Testis (tissue), 3 donors: ENCODE data around the gene PANX2. TPM values are rescaled to one million over a fixed set of nuclear protein-coding genes. Genes with fewer than 3 reads are reported as not detected.

Experiments
- DNase-seq: peaks from one replicate; pipeline ENCODE4 v3.0.0-alpha.2; 2019
- H3K27ac ChIP-seq, 2 donors: fragments of 200-600 bp; sonication (generic); one replicate each; pipeline ENCODE4 v1.5.1; 2019
- H3K27me3 ChIP-seq: fragments of 200-600 bp; sonication (generic); one replicate; pipeline ENCODE4 v1.5.1; 2019
- H3K36me3 ChIP-seq: fragments of 200-600 bp; sonication (generic); one replicate; pipeline ENCODE4 v1.5.1; 2017; ENCODE audit warnings: low read depth; ENCODE audit errors: missing control alignments
- H3K4me1 ChIP-seq: fragments of 200-600 bp; sonication (generic); one replicate; pipeline ENCODE4 v1.5.1; 2019
- H3K4me3 ChIP-seq, 2 donors: fragments of 200-600 bp; sonication (generic); one replicate each; pipeline ENCODE4 v1.5.1; 2017 to 2019
- H3K9me3 ChIP-seq: fragments of 200-600 bp; sonication (generic); one replicate; pipeline ENCODE4 v1.5.1; 2017
- POLR2A ChIP-seq: fragments of 450-650 bp; IDR thresholded peaks from one replicate; pipeline ENCODE4 v1.6.1; 2017; ENCODE audit warnings: antibody characterized with exemption, mild to moderate bottlenecking, moderate library complexity
- WGBS, 2 donors: methylation state at CpG; one replicate each; pipeline ENCODE4 v1.1.5; 2018; 5-methylcytosine and 5-hydroxymethylcytosine counted together
- intact Hi-C: fragments of 100-400 bp; cut with DNase I; formaldehyde crosslinking; loops from one replicate; pipeline ENCODE4 v1.15.1; 2023; ENCODE audit warnings: low total_unique reads
- polyA plus RNA-seq: library from polyadenylated mRNA; stranded (reverse); fragments of 350-450 nt; fragmentation: Illumina TruSeq; extraction: RNeasy Lipid Tissue Mini Kit (QIAGEN cat#74804); gene quantifications from one replicate; pipeline ENCODE4 v1.2.3, GENCODE V29; 2014; ENCODE audit warnings: low read depth, low replicate concordance; ENCODE audit not compliant: insufficient read depth
- total RNA-seq, 2 donors: library from RNA; depleted of rRNA; stranded (reverse); fragments of >200 nt; gene quantifications; one replicate each; pipeline ENCODE4 v1.2.3, GENCODE V29; 2016
- TF ChIP-seq, protein P1 (sequence below), 3 experiments: fragments of 450-650 bp in 2 of 3; fragments of 200-600 bp in 1 of 3; sonication (generic) in 1 of 3; IDR thresholded peaks; one replicate each; pipeline ENCODE4 v1.5.1; 2016 to 2019; ENCODE audit warnings: antibody characterized with exemption in 3 of 3, mild to moderate bottlenecking in 2 of 3, moderate library complexity in 1 of 3

PANX2 gene
- total and polyA plus RNA-seq, 3 donors from 2014 or later: 2.0 to 6.3 (median 5.3) TPM

DNA sequence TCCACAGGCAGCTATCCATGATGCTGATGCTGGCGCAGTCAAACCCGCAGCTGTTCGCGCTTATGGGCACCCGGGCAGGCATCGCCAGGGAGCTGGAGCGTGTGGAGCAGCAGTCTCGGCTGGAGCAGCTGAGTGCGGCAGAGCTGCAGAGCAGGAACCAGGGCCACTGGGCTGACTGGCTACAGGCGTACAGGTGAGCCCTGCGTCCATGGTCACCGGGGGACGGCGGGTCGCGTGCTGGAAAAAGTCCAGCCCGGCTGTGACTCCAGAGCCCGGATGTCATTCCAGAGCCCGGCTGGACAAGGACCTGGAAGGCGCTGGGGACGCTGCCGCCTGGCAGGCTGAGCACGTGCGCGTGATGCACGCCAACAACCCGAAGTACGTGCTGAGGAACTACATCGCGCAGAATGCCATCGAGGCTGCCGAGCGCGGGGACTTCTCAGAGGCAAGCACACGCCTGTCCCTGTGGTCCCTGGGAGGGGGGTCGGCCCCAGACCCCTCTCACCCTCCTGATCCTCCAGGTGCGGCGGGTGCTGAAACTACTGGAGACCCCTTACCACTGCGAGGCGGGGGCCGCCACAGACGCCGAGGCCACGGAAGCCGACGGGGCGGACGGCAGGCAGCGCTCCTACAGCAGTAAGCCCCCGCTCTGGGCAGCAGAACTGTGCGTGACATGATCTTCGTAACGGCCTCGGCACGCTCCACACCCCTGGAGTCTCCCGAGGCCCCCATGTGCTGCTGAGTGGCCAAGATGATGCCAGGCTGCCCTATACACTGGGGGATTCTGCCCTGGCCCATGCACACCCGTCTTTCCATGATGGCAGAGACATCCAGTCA lies 46.4 kb downstream of the PANX2 start:
- no peaks in the 10 kb centered on the region for H3K27me3 ChIP-seq
- TF ChIP-seq, protein P1, sequence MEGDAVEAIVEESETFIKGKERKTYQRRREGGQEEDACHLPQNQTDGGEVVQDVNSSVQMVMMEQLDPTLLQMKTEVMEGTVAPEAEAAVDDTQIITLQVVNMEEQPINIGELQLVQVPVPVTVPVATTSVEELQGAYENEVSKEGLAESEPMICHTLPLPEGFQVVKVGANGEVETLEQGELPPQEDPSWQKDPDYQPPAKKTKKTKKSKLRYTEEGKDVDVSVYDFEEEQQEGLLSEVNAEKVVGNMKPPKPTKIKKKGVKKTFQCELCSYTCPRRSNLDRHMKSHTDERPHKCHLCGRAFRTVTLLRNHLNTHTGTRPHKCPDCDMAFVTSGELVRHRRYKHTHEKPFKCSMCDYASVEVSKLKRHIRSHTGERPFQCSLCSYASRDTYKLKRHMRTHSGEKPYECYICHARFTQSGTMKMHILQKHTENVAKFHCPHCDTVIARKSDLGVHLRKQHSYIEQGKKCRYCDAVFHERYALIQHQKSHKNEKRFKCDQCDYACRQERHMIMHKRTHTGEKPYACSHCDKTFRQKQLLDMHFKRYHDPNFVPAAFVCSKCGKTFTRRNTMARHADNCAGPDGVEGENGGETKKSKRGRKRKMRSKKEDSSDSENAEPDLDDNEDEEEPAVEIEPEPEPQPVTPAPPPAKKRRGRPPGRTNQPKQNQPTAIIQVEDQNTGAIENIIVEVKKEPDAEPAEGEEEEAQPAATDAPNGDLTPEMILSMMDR (IDR thresholded peaks at IDR 0.05): no peak
- no peak for TF ChIP-seq POLR2A
- H3K4me1 ChIP-seq: peaks cover 5% of the 10 kb centered on the region
- no peak overlapping the region for H3K4me3 ChIP-seq
- intact Hi-C loops: no loop called here
- 93 to 96% methylated on average over 23 to 57 of the region's 57 CpGs for WGBS, 2 donors
- H3K27ac ChIP-seq: no peak overlapping the region
- no peaks in the 10 kb centered on the region for H3K9me3 ChIP-seq
- DNase-seq: no peak
- no peaks in the 10 kb centered on the region for H3K36me3 ChIP-seq

GRCh38 chr22:50217543-50218152 lies 47.1 kb downstream of the PANX2 start:
- no peaks in the 10 kb centered on the region for H3K36me3 ChIP-seq
- no peak for DNase-seq
- WGBS, 2 donors: 83 to 85% methylated on average over 14 to 21 of the region's 21 CpGs
- intact Hi-C loops: no loop called here
- H3K27ac ChIP-seq: no peak overlapping the region
- TF ChIP-seq POLR2A: no peak
- TF ChIP-seq, protein P1 (IDR thresholded peaks at IDR 0.05): no peak
- H3K9me3 ChIP-seq: no peaks in the 10 kb centered on the region
- H3K27me3 ChIP-seq: no peaks in the 10 kb centered on the region
- peaks cover 5% of the 10 kb centered on the region for H3K4me1 ChIP-seq
- no peak overlapping the region for H3K4me3 ChIP-seq

- DNase-seq: no peak
- Histone ChIP-seq H3K9me3 (no peaks in the 10 kb centered on the region), H3K4me1 (peaks cover 5% of the 10 kb centered on the region), H3K27me3 (no peaks in the 10 kb centered on the region), H3K36me3 (no peaks in the 10 kb centered on the region), H3K27ac (no peak overlapping the region), H3K4me3 (no peak overlapping the region)
- WGBS, 2 donors: 83 to 88% methylated on average over 13 to 42 of the region's 43 CpGs
- TF ChIP-seq, protein P1 (IDR thresholded peaks at IDR 0.05): no peak
- TF ChIP-seq POLR2A: no peak
- intact Hi-C loops: no loop called here
These were observed 47.8 kb downstream of the PANX2 start for GRCh38 chr22:50218153-50218995.

DNA sequence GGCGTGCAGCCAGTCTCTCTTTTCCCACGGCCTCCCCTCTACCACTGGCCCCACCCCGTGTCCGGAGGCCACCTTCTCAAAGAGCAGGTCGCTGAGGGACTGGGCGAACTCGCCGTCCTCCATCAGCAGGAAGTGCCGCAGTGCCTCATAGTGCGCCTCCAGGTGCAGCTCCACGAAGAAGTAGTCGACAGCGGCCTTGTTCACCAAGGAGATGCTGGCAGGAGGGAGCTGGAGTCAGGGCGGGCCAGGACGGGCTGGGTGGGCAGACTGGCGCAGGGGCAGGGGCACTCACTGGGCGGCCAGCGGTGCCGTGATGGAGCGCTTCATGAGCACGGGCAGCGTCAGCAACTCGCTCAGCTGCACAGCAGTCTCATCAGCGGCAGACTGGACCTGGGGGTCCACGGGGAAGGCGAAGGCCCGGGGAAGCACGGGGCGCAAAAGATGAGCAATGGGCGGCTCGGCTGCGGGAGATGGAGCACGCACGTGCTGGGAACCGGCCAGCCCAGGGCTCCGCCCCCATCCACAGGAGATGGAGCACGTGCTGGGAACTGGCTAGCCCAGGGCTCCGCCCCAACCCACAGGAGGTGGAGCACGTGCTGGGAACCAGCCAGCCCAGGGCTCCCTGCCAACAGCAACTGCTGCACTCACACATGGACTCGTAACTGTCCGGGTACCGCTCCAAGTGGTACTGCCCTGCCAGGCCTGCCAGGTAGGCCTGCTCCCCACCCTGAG lies 48.6 kb downstream of the PANX2 start:
- Histone ChIP-seq H3K4me3 (no peak overlapping the region), H3K9me3 (no peaks in the 10 kb centered on the region), H3K36me3 (no peaks in the 10 kb centered on the region), H3K27me3 (no peaks in the 10 kb centered on the region), H3K4me1 (peaks cover 5% of the 10 kb centered on the region), H3K27ac (no peak overlapping the region)
- peak; percentile 85 for DNase-seq
- 73 to 85% methylated on average over 35 to 42 of the region's 42 CpGs for WGBS, 2 donors
- no peak for TF ChIP-seq POLR2A
- TF ChIP-seq, protein P1 (IDR thresholded peaks at IDR 0.05): no peak
- intact Hi-C loops: no loop called here
